B cell (primary cell): Measurements from ENCODE around the gene OVCA2.

Experiments used
- EZH2 ChIP-seq: IDR thresholded peaks from 2 replicates; pipeline ENCODE4 v1.6.1; 2012; ENCODE audit warnings: borderline replicate concordance, low read depth, mild to moderate bottlenecking, moderate library complexity, low read length; ENCODE audit not compliant: insufficient read depth, poor library complexity, severe bottlenecking
- TF ChIP-seq, protein P1 (sequence below): fragments of 200-600 bp; IDR thresholded peaks from one replicate; pipeline ENCODE4 v1.8.0; 2022; ENCODE audit warnings: antibody characterized with exemption, mild to moderate bottlenecking

DNA sequence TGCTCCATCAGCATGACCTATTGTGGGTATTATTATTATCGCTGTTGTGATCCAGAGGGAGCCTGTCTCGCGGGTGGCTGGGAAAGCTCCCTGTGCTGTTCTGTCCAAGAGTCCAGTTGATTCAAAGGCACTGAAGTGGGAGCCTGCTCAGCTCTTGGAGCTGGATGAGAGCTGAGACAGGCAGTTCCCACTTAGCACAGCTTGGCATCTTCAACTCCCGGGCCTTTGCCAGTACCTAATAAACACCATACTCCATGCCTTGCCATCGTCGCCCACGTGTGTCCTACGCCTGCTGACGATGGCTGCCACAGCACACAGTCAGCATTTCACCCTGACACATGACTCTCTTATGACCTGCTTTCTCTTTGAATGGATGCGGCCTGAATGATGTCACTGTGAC, 49.3 kb upstream of the OVCA2 start:
- TF ChIP-seq, protein P1, sequence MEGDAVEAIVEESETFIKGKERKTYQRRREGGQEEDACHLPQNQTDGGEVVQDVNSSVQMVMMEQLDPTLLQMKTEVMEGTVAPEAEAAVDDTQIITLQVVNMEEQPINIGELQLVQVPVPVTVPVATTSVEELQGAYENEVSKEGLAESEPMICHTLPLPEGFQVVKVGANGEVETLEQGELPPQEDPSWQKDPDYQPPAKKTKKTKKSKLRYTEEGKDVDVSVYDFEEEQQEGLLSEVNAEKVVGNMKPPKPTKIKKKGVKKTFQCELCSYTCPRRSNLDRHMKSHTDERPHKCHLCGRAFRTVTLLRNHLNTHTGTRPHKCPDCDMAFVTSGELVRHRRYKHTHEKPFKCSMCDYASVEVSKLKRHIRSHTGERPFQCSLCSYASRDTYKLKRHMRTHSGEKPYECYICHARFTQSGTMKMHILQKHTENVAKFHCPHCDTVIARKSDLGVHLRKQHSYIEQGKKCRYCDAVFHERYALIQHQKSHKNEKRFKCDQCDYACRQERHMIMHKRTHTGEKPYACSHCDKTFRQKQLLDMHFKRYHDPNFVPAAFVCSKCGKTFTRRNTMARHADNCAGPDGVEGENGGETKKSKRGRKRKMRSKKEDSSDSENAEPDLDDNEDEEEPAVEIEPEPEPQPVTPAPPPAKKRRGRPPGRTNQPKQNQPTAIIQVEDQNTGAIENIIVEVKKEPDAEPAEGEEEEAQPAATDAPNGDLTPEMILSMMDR = no peak
- no peak for TF ChIP-seq EZH2
